ENCODE results near the gene THADA. TPM values are rescaled to one million over a fixed set of nuclear protein-coding genes. Genes with fewer than 3 reads are reported as not detected.
A peak's percentile ranks its signal among the peaks of the same experiment; 100 is the strongest.

The THADA gene
- polyA plus RNA-seq, 3 donors = 7.3 to 11.2 (median 9.7) TPM

- Histone ChIP-seq H3K9ac (ENCODE audit: insufficient read depth, low read length, poor library complexity, severe bottlenecking) (peak overlapping the region; percentile 86), H3K4me1 (ENCODE audit: control insufficient read depth in 1 of 2, insufficient read depth in 2 of 2, low read length in 2 of 2) (peaks cover 31 to 64% of the 10 kb centered on the region in 2 donors), H2AFZ (ENCODE audit: insufficient read depth, low read depth, low read length, poor library complexity, severe bottlenecking) (no peak overlapping the region), H4K20me1 (ENCODE audit: insufficient read depth, low read length) (peaks cover 59% of the 10 kb centered on the region), H3K4me2 (replicated peaks; ENCODE audit: extremely low read depth, low read length, poor library complexity, severe bottlenecking) (peak overlapping the region; percentile 90), H3K27me3 (ENCODE audit: control insufficient read depth in 2 of 2, insufficient read depth in 2 of 2, low read length in 2 of 2) (no peaks in the 10 kb centered on the region), H3K9me3 (replicated peaks in 1 of 2; ENCODE audit: control insufficient read depth in 1 of 2, insufficient read depth in 1 of 2, low read length in 2 of 2) (no peaks in the 10 kb centered on the region), H3K79me2 (ENCODE audit: insufficient read depth, low read length) (peaks cover 90% of the 10 kb centered on the region), H3K27ac (ENCODE audit: low read depth in 1 of 2, low read length in 2 of 2) (peak overlapping the region; percentile 82 to 92), H3K4me3 (replicated peaks in 1 of 3; ENCODE audit: low read depth in 2 of 3, low read length in 3 of 3) (peak overlapping the region; percentile 83 to 99 (median 87)), H3K36me3 (replicated peaks in 1 of 2; ENCODE audit: control insufficient read depth in 1 of 2, insufficient read depth in 2 of 2, low read length in 2 of 2) (peaks cover 26 to 37% of the 10 kb centered on the region in 2 donors)
- WGBS (ENCODE audit: insufficient coverage) = 0% methylated on average over 37 of the region's 41 CpGs
- no peak for TF ChIP-seq CTCF (IDR thresholded peaks at IDR 0.05)
- H3K36me3 Mint-ChIP-seq = peaks cover 23 to 40% of the 10 kb centered on the region in 2 donors
- peak overlapping the region; percentile 91 to 98 (median 93) for H3K27ac Mint-ChIP-seq
- peaks cover 47% of the 10 kb centered on the region for H3K4me1 Mint-ChIP-seq
- peaks cover 0 to 9% (median 0%) of the 10 kb centered on the region in 7 donors for H3K9me3 Mint-ChIP-seq
- DNase-seq = peak in 2 of 3 donors; percentile 51 to 57
- intact Hi-C loops (cut with micrococcal nuclease) = loop anchor here in 1 of 2 donors (5.0 to 10.0 kb wide), 3 partner anchors 67 to 399 kb away; no protein-coding TSS in a partner anchor
- H3K27me3 Mint-ChIP-seq (ENCODE audit: low read depth in 3 of 3) = peaks cover 0 to 4% (median 0%) of the 10 kb centered on the region in 3 donors
- H3K4me3 Mint-ChIP-seq = peak overlapping the region; percentile 98 to 100
Observed at GRCh38 chr2:43224131-43224570, 371.7 kb downstream of the THADA start.

GRCh38 chr2:43223521-43224001 lies 372.3 kb downstream of the THADA start:
- Histone ChIP-seq H3K36me3 (replicated peaks in 1 of 2; ENCODE audit: control insufficient read depth in 1 of 2, insufficient read depth in 2 of 2, low read length in 2 of 2) (peaks cover 26 to 37% of the 10 kb centered on the region in 2 donors), H4K20me1 (ENCODE audit: insufficient read depth, low read length) (peaks cover 59% of the 10 kb centered on the region), H3K79me2 (ENCODE audit: insufficient read depth, low read length) (peaks cover 90% of the 10 kb centered on the region), H2AFZ (ENCODE audit: insufficient read depth, low read depth, low read length, poor library complexity, severe bottlenecking) (no peak overlapping the region), H3K4me1 (ENCODE audit: control insufficient read depth in 1 of 2, insufficient read depth in 2 of 2, low read length in 2 of 2) (peaks cover 31 to 64% of the 10 kb centered on the region in 2 donors), H3K4me3 (replicated peaks in 1 of 3; ENCODE audit: low read depth in 2 of 3, low read length in 3 of 3) (peak overlapping the region; percentile 83 to 99 (median 87)), H3K27me3 (ENCODE audit: control insufficient read depth in 2 of 2, insufficient read depth in 2 of 2, low read length in 2 of 2) (no peaks in the 10 kb centered on the region), H3K9me3 (replicated peaks in 1 of 2; ENCODE audit: control insufficient read depth in 1 of 2, insufficient read depth in 1 of 2, low read length in 2 of 2) (no peaks in the 10 kb centered on the region), H3K9ac (ENCODE audit: insufficient read depth, low read length, poor library complexity, severe bottlenecking) (peak overlapping the region; percentile 86), H3K27ac (ENCODE audit: low read depth in 1 of 2, low read length in 2 of 2) (peak overlapping the region; percentile 82 to 92), H3K4me2 (replicated peaks; ENCODE audit: extremely low read depth, low read length, poor library complexity, severe bottlenecking) (peak overlapping the region; percentile 90)
- Mint-ChIP-seq H3K9me3 (peaks cover 0 to 9% (median 0%) of the 10 kb centered on the region in 7 donors), H3K4me3 (peak overlapping the region; percentile 98 to 100), H3K27me3 (ENCODE audit: low read depth in 3 of 3) (peaks cover 0 to 4% (median 0%) of the 10 kb centered on the region in 3 donors), H3K36me3 (peaks cover 23 to 40% of the 10 kb centered on the region in 2 donors), H3K27ac (peak overlapping the region; percentile 91 to 98 (median 93)), H3K4me1 (peaks cover 47% of the 10 kb centered on the region)
- WGBS (ENCODE audit: insufficient coverage) = no CpG with 5 or more reads among the region's 4 CpGs
- intact Hi-C loops (cut with micrococcal nuclease) = loop anchor here in 1 of 2 donors (5.0 to 10.0 kb wide), 3 partner anchors 66 to 399 kb away; no protein-coding TSS in a partner anchor
- DNase-seq = no peak
- no peak for TF ChIP-seq CTCF (IDR thresholded peaks at IDR 0.05)

All from CD14-positive monocyte (primary cell).